DND-41 (cell line): ENCODE results near the gene TMEM117.

ENCODE experiments used
- CTCF ChIP-seq: IDR thresholded peaks from 2 replicates; pipeline ENCODE4 v1.5.1; 2012; ENCODE audit warnings: borderline replicate concordance, low read length, moderate library complexity, mild to moderate bottlenecking; ENCODE audit not compliant: poor library complexity, severe bottlenecking; ENCODE audit errors: extremely low read depth
- EZH2 ChIP-seq: IDR thresholded peaks from 3 replicates; pipeline ENCODE4 v1.6.1; 2012; ENCODE audit warnings: borderline replicate concordance, low read depth, mild to moderate bottlenecking, moderate library complexity, low read length, inconsistent platforms; ENCODE audit not compliant: severe bottlenecking

GRCh38 chr12:44174053-44174452, 338.2 kb downstream of the TMEM117 start:
- TF ChIP-seq EZH2: no peak
- TF ChIP-seq CTCF: no peak
